Measurements from ENCODE around the gene HNMT. TPM values are rescaled to one million over a fixed set of nuclear protein-coding genes. Genes with fewer than 3 reads are reported as not detected.
A peak's percentile ranks its signal among the peaks of the same experiment; 100 is the strongest.

Gene HNMT
- total RNA-seq, 2 experiments from 2014 or later = not detected

DNA sequence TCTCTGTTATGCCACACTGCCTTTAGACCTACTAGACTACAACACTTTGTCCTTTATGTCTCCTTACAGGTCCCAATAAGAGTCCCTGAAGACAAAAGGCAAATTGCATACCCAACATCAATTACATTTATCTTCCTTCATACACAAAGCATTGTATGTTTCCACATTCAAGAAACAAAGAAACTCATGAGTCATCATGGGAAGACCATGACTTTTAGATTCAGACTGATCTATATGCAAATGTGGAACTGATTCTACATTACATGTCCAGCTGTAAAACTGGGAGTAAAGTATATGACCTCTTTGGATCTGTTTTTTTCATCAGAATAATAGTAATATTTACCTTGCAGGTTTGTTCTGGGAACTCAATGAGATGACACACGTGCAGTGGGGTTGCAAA lies 25.2 kb upstream of the HNMT start:
- Mint-ChIP-seq H3K4me3 (no peak overlapping the region), H3K9me3 (no peaks in the 10 kb centered on the region), H3K4me1 (no peaks in the 10 kb centered on the region), H3K36me3 (ENCODE audit: low read depth) (no peaks in the 10 kb centered on the region), H3K27ac (no peak overlapping the region), H3K27me3 (no peaks in the 10 kb centered on the region)
- ChIA-PET CTCF (no interaction called here), POLR2A (no interaction called here)
- no peak for DNase-seq

DNA sequence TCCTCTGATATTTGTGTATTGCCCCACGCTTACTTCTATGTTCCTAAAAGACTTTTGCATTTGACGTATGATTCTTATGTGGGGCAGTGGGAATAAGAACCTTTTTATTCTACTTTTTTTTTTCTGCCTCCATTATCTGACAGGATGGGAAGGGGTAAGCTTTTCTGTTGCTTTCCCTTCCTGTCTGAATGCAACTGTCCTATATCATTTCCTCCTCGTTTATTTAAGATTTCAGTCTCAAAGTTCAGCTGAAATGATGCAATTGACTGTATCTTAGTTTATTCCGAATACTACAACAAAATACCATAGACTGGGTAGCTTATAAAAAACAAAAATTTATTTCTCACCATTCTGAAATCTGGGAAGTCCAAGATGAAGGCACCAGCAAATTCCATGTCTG lies 24.1 kb upstream of the HNMT start:
- CTCF ChIA-PET = no interaction called here
- H3K27ac Mint-ChIP-seq = no peak overlapping the region
- no peaks in the 10 kb centered on the region for H3K4me1 Mint-ChIP-seq
- DNase-seq = no peak
- no peaks in the 10 kb centered on the region for H3K9me3 Mint-ChIP-seq
- H3K27me3 Mint-ChIP-seq = no peaks in the 10 kb centered on the region
- H3K4me3 Mint-ChIP-seq = no peak overlapping the region
- POLR2A ChIA-PET = no interaction called here
- H3K36me3 Mint-ChIP-seq (ENCODE audit: low read depth) = no peaks in the 10 kb centered on the region

DNA sequence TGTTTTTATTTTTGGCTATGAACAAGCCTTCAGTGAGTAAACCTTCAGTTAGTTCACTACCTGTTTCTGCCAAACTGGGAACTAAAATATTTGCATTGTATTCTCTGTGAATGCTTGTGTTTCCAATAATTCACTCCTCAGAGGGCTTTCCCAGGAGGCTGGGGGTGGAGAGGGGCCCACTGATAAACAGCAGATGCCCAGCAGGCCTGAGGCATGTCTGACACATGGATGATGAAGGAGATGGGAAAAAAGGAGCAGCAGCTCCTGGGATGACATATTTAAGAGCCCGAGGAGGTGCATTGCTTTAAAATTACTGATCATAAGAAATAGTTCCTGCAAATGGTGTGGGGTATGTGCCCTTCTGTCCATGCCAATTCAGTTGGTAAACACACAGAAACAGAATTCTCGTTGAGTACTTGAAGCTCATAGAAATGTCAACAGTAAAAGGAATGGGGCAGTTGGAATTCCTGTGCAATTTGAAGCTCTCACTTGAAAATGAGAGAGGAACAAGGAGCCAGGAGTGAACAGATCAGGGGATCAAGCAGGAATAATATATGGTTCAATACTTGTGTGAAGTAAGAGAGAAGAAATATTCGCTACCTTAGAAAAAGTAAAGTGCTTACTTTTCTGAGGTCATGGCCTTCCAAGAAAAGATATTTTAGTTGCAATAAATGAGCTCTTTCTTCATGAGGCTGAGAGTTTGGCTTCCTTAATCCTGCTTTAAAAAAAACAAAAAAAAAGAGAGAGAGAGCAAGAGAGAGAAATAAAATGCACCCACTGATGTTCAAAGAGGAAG lies 22.0 kb upstream of the HNMT start:
- Mint-ChIP-seq H3K9me3 (no peaks in the 10 kb centered on the region), H3K27ac (no peak overlapping the region), H3K27me3 (no peaks in the 10 kb centered on the region), H3K36me3 (ENCODE audit: low read depth) (no peaks in the 10 kb centered on the region), H3K4me3 (no peak overlapping the region), H3K4me1 (no peaks in the 10 kb centered on the region)
- ChIA-PET POLR2A (no interaction called here), CTCF (no interaction called here)
- DNase-seq = no peak

DNA sequence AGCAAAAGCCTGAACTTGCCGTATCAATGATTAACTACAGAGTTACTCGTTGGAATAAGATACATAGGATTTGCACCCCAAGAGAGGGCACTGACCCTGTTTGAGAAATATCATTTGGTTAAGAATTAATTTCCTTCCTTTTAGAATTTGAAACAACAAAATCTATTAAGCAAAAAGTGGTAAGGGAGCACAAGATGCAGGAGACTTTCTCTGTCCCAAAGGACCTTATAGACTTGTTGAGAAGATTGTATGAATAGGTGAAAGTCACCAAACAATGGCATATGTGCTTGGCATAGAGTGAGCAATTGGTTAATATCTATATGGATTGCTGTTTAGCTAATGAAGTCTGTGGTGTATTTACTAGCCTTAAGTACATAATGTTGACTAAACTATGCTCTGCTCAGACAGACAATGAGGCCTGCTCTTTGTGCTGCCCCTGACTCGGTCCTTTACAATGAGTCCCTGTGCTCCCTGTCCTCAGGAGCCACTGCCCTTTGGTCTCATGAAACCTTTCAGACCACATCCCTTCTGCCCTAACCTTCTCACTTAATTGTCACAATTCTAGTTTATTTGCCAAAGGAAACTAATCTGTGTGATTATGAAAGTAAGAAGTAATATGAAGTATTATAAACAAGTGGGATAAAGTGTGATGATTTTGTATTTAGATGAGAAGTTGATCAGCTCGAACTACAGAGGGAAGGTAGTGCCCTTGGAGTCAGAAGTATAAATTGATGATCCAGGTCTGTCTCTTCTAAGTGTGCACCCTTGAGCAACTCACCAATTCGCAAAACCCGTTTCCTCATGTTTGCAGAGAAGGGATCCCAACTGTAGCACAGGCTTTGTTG lies 21.2 kb upstream of the HNMT start:
- H3K4me3 Mint-ChIP-seq = no peak overlapping the region
- H3K9me3 Mint-ChIP-seq = no peaks in the 10 kb centered on the region
- no peaks in the 10 kb centered on the region for H3K36me3 Mint-ChIP-seq (ENCODE audit: low read depth)
- no peaks in the 10 kb centered on the region for H3K27me3 Mint-ChIP-seq
- no peak overlapping the region for H3K27ac Mint-ChIP-seq
- ChIA-PET POLR2A (no interaction called here), CTCF (no interaction called here)
- no peak for DNase-seq
- H3K4me1 Mint-ChIP-seq = no peaks in the 10 kb centered on the region

DNA sequence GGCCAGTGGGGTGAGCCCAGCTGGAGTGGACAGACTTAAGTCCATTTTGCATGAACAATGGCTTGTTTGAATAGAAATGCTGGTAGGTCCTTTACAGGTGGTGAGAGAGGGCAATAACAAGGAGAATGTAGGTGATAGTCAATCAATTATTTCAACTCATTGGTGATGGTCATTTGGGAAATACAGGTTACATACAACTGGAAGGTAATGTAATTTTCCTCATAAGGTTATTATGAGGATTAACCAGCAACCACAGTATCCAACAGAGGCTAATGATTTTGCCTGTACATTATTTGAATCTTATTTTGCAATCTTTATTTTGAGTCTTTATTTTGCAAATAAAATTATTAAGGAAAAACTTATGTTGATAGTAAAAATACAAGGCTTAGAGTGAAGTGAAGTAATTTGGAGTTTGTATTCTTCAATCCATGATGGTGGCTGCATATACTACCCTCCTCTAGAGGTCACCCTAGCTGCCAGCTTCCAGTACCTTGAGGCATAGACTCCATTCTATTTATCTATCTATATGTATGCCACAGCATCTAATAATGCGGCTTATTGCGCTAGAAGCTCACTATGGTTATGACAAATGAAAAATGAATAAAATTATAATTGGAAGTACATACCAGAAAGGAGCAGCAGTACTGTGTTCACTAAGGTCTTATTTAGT lies 20.5 kb upstream of the HNMT start:
- Mint-ChIP-seq H3K27me3 (no peaks in the 10 kb centered on the region), H3K4me1 (no peaks in the 10 kb centered on the region), H3K27ac (no peak overlapping the region), H3K9me3 (no peaks in the 10 kb centered on the region), H3K4me3 (no peak overlapping the region), H3K36me3 (ENCODE audit: low read depth) (no peaks in the 10 kb centered on the region)
- ChIA-PET CTCF (no interaction called here), POLR2A (no interaction called here)
- no peak for DNase-seq

DNA sequence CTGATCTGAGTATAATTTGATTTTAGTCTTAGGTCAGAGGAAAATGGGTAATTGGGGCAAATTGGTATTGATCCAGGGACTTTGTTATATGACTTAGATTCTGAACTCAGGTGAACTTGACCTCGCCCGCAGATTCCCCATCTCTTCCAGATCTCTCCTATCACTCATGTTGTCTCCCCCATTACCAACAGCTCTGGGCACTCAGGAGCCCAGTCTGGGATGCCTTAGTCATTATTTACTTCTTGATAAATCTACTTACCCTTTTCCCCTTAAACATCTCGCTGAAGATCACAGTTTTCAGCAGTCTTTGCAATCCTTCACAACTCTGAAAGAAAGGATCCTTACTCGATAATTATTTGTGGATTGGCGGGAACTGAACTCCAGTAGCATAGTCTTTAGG lies 19.6 kb upstream of the HNMT start:
- Mint-ChIP-seq H3K27ac (no peak overlapping the region), H3K27me3 (no peaks in the 10 kb centered on the region), H3K4me3 (no peak overlapping the region), H3K4me1 (no peaks in the 10 kb centered on the region), H3K36me3 (ENCODE audit: low read depth) (no peaks in the 10 kb centered on the region), H3K9me3 (no peaks in the 10 kb centered on the region)
- DNase-seq = no peak
- CTCF ChIA-PET = no interaction called here
- POLR2A ChIA-PET = no interaction called here

DNA sequence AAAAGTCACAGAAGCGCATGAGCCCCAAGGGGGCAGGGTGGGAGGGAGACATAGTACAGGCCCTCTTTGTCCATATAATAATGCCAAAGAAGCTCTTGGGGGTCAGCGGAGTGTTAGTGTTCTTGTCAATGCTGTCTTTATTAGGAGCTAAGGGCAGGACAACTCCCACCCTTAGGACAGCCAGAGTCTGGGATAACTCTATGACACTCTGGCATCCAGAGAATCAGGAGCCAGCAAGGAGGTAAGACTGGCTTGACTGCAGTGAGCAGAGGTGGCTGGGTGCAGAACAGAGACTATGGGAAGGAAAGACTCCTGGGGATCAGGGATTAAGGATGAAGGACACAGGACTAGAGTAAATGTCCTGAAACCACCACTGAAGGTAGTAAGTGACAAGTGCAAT lies 19.0 kb upstream of the HNMT start:
- no peak for DNase-seq
- no peaks in the 10 kb centered on the region for H3K9me3 Mint-ChIP-seq
- no peaks in the 10 kb centered on the region for H3K4me1 Mint-ChIP-seq
- H3K27me3 Mint-ChIP-seq = no peaks in the 10 kb centered on the region
- no peaks in the 10 kb centered on the region for H3K36me3 Mint-ChIP-seq (ENCODE audit: low read depth)
- ChIA-PET POLR2A (no interaction called here), CTCF (no interaction called here)
- no peak overlapping the region for H3K27ac Mint-ChIP-seq
- H3K4me3 Mint-ChIP-seq = no peak overlapping the region

DNA sequence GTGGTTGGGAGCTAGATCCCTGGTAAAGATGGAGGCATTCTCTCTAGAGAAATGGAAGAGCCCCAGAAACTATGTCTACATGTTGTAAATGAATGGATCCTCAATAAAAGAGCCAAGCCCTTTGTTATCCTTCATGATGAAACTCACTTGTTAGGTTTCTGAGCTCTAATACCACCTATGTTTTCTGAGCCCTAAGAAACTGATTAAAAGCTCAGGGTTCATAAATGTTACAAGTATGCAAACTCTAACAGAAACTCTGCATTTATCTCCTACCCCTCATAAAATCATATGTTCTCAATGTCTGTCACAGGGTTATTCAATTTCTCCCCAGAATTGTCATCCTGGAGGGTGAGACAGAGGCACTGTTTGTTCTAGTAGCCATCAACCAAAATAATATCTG lies 18.0 kb upstream of the HNMT start:
- Mint-ChIP-seq H3K4me1 (no peaks in the 10 kb centered on the region), H3K9me3 (no peaks in the 10 kb centered on the region), H3K36me3 (ENCODE audit: low read depth) (no peaks in the 10 kb centered on the region), H3K4me3 (no peak overlapping the region), H3K27me3 (no peaks in the 10 kb centered on the region), H3K27ac (no peak overlapping the region)
- CTCF ChIA-PET = no interaction called here
- no peak for DNase-seq
- POLR2A ChIA-PET = no interaction called here

DNA sequence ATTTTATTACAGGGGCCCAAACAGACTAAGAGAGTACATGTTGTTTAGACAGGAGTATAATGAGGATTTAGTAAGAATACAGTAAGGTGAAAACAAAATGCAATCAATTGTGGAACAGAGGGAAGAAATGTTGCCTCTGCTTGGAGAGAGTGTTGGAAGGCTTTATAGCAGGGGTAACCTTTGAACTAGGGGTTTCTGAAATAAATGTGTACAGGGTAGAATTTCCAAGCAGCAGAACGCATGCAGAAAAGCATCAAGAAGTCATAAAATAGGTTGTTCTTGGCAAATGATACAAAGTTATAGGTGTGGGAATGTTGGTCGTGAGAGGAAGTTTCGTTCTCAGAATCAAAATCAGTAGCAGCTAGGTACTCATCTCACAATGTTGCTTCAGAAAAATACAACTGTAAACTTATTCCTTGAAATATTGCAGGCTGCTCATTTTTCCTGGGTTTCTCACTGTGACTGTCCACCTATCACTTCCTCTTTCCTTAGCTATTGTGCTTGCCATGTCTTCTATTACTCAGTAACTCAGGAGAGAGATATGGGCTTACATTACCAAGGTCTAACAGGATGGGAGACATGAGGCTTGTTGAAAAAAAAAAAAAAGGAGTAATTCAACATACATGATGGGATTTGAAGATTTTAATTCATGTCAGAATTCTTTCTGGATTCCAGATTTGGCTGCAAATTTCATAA lies 17.1 kb upstream of the HNMT start:
- H3K9me3 Mint-ChIP-seq = no peaks in the 10 kb centered on the region
- no peaks in the 10 kb centered on the region for H3K27me3 Mint-ChIP-seq
- ChIA-PET POLR2A (no interaction called here), CTCF (no interaction called here)
- no peaks in the 10 kb centered on the region for H3K36me3 Mint-ChIP-seq (ENCODE audit: low read depth)
- H3K27ac Mint-ChIP-seq = no peak overlapping the region
- no peaks in the 10 kb centered on the region for H3K4me1 Mint-ChIP-seq
- no peak overlapping the region for H3K4me3 Mint-ChIP-seq
- DNase-seq = no peak

DNA sequence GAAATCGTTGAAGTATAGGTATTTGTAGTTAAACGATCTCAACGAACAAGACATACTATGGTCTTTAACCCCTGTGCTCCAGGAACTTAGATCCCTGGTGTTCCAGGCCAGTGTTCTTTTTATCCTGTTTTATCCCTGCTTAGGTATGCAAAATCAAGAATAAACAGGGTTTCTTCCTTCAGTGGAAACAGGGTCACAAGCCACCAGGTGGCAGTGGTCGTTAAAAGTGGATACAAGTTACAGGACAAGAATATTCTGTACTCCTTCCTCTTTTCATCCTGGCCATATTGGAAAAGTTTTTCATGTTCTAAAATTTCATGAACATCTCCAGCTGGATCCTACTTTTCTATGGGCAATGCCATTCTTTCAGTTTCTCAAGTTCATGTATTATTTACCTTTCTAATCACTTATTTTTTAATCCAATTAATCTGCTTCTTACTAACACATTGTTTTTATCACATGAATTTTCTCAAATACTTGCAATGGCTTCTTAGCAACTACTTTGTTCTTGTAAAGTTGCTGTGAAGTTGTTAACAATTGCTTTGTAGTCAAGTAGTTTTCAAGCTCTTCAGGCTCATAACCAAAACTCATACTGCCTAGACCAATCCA lies 16.4 kb upstream of the HNMT start:
- no peaks in the 10 kb centered on the region for H3K36me3 Mint-ChIP-seq (ENCODE audit: low read depth)
- H3K4me1 Mint-ChIP-seq = no peaks in the 10 kb centered on the region
- ChIA-PET CTCF (no interaction called here), POLR2A (no interaction called here)
- H3K9me3 Mint-ChIP-seq = no peaks in the 10 kb centered on the region
- no peaks in the 10 kb centered on the region for H3K27me3 Mint-ChIP-seq
- DNase-seq = peak; percentile 22
- H3K4me3 Mint-ChIP-seq = no peak overlapping the region
- no peak overlapping the region for H3K27ac Mint-ChIP-seq

DNA sequence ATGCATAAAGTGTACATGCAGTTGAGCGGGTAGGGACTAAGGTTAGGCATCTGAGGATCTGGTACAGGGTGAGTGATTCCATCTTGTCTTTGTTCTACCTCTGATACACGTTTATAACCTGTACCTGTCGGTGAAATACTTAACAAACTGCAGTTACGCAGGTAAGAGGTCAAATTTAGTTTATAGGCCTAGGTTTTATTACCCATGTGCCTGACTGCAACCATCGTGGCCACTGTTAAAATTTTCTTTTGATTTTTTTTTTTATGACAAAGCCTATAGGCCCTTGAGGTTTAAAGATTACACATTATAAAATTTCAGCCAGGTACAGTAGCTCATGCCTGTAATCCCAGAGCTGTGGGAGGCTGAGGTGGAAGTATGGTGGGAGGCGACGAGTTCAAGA lies 15.4 kb upstream of the HNMT start:
- ChIA-PET POLR2A (no interaction called here), CTCF (no interaction called here)
- no peaks in the 10 kb centered on the region for H3K36me3 Mint-ChIP-seq (ENCODE audit: low read depth)
- H3K27ac Mint-ChIP-seq = no peak overlapping the region
- no peaks in the 10 kb centered on the region for H3K9me3 Mint-ChIP-seq
- DNase-seq = no peak
- H3K27me3 Mint-ChIP-seq = no peaks in the 10 kb centered on the region
- no peaks in the 10 kb centered on the region for H3K4me1 Mint-ChIP-seq
- H3K4me3 Mint-ChIP-seq = no peak overlapping the region

DNA sequence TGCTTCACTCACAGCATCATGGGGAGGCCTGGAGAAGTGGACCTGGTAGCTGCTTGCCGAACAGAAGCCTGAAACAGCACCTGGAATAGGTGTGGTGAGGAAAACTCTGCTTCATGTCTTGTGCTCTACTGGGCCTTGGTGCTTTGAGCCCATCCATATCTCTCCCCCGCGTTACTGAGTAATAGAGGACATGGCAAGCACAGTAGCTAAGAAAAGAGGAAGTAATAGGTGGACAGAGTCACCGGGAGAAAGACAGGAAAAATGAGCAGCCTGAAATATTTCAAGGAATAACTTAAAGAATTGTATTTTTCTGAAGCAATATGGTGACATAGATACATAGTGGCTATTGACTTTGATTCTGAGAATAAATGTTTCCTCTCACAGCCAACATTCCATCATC lies 14.0 kb upstream of the HNMT start:
- no peak for DNase-seq
- Mint-ChIP-seq H3K4me3 (no peak overlapping the region), H3K27me3 (no peaks in the 10 kb centered on the region), H3K36me3 (ENCODE audit: low read depth) (no peaks in the 10 kb centered on the region), H3K9me3 (no peaks in the 10 kb centered on the region), H3K27ac (no peak overlapping the region), H3K4me1 (no peaks in the 10 kb centered on the region)
- POLR2A ChIA-PET = no interaction called here
- CTCF ChIA-PET = no interaction called here

DNA sequence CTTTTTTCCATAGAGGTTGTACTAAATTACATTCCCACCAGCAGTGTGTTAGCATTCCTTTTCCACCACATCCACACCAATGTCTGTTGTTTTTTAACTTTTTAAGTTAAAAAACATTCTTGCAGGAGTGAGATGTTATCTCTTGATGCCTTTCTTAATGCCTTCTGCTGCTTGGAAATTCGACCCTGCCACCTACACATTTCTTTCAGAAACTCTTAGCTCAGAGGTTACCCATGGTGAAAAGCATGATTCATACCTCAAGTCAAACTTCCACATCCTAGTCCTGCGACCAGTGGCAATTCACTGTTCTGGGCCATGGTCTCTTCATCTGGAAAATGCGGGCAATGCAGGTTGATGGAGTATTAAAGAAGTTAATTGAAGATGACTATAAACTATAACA lies 12.7 kb upstream of the HNMT start:
- Mint-ChIP-seq H3K4me3 (no peak overlapping the region), H3K27ac (no peak overlapping the region), H3K9me3 (no peaks in the 10 kb centered on the region), H3K4me1 (no peaks in the 10 kb centered on the region), H3K36me3 (ENCODE audit: low read depth) (no peaks in the 10 kb centered on the region), H3K27me3 (no peaks in the 10 kb centered on the region)
- ChIA-PET POLR2A (no interaction called here), CTCF (interaction anchor here (0.9 kb wide), 1 partner anchor 175 kb away, joined by 3 read pairs; no protein-coding TSS in a partner anchor)
- no peak for DNase-seq
